GM21447 (cell line): Measurements from ENCODE around the gene ENPP7.

ENCODE experiments used
- ATAC-seq: cut with Tn5 transposase; IDR thresholded peaks from one replicate; pipeline ENCODE4 v1.9.1; 2021; ENCODE audit not compliant: unreplicated experiment

The ENPP7 gene, protein sequence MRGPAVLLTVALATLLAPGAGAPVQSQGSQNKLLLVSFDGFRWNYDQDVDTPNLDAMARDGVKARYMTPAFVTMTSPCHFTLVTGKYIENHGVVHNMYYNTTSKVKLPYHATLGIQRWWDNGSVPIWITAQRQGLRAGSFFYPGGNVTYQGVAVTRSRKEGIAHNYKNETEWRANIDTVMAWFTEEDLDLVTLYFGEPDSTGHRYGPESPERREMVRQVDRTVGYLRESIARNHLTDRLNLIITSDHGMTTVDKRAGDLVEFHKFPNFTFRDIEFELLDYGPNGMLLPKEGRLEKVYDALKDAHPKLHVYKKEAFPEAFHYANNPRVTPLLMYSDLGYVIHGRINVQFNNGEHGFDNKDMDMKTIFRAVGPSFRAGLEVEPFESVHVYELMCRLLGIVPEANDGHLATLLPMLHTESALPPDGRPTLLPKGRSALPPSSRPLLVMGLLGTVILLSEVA

DNA sequence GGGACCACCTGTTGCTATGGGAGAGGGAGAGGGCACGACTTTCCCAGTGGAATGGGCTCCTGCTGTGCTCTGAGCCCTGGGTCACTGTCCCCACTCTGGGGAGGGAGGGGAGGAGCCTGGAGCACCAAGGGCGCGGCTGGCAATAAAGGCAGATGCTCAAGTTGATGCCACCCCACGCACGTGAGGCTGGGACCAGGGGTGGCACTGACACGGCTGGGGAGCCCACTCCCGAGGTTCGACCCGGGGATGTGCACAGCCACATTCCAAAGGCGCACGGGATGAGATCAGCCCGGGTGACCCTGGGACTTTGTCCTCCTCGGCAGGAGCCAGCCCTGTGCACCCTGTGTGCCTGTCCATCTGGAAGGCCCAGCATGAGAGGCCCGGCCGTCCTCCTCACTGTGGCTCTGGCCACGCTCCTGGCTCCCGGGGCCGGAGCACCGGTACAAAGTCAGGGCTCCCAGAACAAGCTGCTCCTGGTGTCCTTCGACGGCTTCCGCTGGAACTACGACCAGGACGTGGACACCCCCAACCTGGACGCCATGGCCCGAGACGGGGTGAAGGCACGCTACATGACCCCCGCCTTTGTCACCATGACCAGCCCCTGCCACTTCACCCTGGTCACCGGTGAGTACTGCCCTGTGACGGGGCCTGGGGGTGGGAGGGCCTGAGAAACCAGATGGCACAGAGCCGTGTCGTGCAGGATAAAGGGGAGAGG is at the start of gene ENPP7:
Gene ENPP7 (plus strand): TSS at position 175 of the 715 bp plus-strand sequence. CDS start 197 bp downstream, at position 372.
- ATAC-seq: no peak

DNA sequence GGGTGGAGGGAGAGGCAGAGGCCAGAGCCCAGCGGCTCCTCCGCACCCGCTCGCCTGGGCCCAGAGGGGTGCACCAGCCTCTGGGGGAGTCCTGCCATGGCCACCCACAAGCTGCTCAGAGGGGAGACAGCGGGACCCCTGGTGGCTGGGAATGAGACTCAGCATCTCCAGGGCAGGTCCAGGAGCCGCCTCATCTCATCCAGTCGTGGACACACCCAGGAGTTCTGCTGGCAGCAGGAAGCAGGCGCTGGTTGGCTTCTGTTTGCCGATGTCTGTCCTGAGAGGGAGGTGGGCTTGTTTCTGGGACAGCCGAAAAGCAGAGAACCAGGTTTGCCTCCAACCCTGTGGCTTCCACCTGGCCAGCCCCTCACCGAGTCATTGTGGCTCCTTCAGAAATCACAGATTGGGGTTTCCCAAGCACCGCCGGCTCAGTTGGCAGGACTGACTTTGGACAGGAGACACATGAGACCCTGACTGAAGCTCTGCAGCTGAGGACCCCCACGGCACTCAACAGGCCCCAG is 49.6 kb upstream of the ENPP7 start:
- no peak for ATAC-seq

DNA sequence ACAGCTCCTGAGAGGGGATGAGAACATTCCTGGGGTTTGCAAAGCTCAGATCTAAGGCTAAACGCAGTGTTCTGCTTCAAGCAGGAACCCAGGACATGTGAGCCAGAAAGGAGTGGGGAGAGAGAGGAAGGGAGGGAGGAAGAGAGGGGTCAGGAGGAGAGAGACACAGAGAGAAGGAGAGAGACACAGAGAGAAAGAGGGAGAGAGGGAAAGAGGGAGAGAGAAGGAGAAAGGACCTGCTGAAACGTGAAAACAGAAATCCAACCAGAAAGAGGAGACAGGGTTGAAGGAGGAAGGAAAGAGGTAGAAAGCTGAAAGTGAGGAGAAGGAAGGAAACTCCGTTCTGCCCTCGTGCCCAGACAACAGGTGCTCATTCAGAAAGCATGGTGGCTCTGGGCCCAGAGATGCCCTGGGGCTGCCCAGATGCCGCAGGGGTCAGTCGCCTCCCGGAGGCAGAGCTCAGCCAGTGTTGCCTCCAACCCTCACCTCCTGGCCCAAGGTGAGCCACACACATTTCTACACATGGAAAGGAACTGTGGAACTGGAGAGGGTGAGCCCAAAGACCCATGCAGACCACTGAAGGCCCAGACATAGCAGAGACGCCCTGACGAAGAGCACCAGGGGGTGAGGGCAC is 49.0 kb upstream of the ENPP7 start:
- no peak for ATAC-seq

DNA sequence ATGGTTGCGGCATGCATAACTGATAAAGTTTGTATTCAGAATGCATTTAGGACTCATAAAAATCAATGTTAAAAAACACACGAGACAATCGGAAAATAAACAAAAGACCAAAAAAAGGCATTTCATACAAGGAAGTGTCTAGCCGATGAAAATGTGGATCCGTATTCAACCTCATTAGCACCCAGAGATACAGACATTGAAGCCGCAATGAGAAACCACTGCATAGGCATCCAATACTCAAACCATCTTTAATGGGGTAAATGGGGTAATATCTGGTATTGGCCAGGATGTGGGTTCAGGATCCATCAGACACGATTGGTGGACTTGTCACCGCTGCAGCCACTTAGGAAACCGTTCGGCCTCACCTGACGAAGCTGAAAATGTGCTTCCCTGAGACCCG is 47.4 kb upstream of the ENPP7 start:
- ATAC-seq: no peak

DNA sequence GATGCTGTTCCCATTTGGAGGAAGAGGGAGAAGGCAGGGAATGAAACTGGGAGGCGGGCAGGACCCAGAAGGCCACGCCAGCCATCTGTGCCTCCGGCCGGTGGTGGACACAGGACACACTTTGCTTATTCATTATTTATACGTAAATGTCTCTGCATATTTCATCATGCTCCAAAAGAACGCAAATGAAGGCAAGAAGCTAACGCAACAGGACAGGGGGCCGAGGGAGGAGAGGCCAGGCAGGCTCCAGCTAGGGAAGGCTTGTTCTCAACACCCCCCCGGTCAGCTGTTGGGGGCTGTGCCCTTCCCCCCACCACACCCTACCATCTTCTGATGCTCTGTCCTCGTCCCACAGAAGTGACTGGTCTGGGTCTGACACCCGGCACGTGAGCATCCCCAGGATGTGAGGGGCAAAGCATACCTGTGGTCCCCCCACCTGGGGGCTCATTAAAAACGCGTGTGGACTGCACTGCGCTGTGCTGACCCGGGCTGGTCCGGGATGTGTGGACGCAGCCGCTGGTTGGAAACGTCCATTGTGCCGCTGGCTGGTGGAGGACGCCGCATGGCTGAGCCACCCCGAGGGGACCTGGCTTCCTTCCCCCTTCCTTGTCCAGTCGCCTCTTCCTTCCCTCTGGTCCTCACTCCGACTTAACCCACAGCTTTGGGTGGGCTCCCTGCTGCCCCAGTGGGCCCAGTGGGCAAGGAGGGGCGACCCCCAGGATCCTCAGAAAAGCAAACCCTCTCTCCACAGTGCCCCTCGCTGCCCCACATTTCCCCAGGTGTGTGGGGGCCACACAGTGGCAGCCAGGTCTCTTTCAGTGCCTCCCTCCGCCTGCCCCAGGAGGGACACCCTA is 46.4 kb upstream of the ENPP7 start:
- ATAC-seq: no peak

DNA sequence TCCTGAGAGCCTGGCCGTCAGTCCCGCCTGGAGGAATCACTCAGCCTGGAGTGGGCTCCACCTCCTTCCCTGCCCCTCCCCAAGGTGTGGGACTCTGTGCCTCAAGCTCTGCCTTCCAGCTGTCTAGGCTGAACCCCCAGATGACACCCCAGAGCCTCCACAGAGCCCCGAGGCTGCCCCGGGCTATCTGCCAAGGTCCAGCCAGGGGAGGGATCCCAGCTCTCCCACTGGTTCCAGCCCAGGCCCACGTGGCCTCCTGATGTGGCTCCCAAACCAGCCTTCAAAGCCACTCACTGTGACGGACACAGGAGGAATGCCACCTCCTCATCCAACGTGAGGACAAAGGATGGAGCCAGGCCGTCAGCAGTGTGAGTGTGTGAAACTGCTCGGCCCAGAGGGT is 45.6 kb upstream of the ENPP7 start:
- no peak for ATAC-seq

DNA sequence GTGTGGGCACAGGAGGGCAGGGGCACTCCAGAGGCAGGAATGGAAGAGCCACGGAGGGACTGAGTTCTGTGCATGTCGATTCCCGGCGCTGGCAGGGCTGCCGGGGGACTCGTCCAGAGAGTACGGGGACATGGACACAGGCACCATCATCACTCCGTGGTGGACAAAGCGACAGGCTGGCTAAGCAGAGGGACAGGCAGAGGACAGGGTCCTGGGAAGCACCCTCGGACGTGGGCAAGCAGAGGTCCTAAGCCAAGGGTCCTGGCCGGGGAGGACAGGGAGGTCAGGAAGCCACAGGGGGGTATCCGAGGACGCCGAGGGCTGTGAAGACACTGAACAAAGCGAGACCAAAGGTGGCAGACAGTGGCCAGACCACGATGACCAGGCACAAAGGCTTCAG is 44.3 kb upstream of the ENPP7 start:
- ATAC-seq: no peak

DNA sequence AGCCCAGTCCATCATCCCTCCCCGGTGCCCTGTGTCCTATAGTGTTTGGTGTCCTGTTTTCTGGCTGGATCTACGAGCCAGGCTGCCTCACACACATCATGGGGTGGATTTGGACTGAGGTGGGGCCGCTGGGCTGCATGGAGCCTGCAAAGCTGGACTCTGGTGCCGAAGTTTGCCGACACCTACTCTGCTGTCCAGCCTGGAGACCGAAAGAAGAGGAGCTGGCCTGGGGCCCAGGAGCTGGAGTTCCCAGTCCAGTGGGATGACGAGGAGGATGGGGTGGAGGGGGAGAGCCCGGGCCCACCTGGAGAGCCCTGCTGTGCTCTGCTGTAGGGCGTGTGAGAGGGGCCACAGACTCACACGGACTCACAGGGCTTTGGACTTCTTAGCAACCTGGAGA is 40.3 kb upstream of the ENPP7 start:
- no peak for ATAC-seq

DNA sequence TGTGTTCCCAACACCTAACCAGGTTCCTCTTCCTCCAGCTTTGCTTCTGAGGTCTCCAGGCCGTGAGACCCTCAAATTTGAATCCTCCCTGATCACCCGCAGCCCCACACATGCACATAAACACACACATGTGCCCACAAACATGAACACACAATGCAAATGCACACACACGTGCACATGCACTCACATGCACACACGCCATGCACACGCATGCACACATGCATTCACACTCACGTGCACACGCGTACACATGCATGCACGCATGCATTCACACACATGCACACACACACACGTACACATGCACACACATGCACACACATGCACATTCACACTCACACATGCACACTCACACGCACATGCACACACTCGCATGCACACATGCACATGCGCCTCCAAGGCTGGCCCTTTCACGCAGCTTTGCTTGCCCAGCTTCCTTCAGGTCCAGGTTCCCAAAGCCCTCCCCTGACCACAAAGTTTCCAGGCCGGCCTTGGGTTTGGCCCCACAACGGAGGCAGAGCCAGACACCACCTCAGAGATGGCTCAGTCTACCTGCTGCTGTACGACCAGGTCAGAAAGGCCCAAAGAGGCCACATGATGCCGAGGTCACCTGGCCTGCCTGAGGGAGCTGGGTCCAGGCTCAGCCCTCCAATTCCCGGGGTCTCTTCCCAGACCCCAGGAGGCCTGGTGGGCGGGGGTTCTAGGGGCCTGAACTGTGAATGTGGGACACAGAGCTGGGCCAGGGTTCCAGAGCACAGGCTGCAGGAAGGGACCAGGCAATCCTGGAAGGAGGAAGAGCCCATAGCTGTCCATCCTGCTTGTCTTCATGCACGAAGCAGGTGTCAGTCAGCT is 39.5 kb upstream of the ENPP7 start:
- ATAC-seq: no peak

DNA sequence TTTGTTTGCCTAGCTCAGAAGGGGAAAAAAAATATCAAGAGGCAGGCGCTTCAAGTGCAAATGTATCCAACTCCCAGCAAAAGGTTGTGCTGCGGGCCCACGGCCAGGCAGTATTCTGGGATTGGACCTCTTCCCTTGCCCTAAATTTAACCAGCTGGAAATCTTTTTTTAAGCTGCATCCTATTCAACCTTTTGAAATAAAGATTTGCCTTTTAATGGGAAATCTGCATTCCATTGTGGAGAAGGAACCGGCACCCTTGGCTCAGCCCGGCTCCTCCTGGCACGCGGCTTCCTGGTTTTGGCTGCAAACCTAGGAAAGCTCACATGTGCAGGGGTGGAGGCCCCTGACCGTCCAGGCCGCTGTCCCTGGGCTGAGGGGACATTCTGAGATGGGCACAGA is 38.8 kb upstream of the ENPP7 start:
- ATAC-seq: no peak

DNA sequence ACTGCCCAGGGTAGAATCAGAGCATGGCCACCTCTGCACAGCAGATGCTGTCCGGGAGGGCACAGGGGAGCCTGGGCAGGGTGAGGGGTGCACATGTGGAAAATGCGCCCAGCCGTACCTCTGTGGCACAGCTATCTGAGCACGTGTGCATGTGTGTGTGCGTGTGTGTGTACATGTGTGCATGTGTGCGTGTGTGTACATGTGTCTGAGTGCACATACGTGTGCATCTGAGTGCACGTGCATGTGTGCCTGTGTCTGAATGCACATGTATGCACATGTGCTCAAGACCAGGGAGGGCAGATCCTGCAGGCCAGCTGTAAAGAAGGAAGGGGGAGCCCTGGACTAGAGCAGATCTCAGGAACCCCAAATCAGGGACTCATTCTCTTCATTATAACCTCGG is 37.3 kb upstream of the ENPP7 start:
- no peak for ATAC-seq

DNA sequence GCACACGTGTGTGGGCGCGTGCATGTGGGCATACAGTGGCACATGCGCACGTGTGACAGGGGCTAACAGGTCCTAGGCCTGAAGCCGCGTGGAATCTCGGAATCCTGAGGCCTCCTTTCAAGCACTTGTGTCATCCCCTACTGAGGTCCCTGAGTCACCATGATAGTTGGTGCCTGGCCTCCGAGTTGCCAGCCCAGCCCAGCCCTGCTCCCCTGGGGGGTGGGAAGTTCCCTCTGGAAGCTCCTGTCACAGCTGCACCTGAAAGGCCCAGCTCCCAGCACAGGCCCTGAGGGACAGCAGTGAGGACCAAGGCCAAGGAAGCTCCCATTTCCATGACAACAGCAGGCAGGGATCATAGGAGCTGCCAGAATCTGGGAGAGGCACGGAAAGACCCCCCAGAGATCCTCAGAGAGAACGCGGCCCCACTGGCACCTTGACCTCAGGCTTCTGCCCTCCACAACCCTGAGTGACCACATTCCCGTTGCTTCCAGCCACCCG is 35.4 kb upstream of the ENPP7 start:
- no peak for ATAC-seq

DNA sequence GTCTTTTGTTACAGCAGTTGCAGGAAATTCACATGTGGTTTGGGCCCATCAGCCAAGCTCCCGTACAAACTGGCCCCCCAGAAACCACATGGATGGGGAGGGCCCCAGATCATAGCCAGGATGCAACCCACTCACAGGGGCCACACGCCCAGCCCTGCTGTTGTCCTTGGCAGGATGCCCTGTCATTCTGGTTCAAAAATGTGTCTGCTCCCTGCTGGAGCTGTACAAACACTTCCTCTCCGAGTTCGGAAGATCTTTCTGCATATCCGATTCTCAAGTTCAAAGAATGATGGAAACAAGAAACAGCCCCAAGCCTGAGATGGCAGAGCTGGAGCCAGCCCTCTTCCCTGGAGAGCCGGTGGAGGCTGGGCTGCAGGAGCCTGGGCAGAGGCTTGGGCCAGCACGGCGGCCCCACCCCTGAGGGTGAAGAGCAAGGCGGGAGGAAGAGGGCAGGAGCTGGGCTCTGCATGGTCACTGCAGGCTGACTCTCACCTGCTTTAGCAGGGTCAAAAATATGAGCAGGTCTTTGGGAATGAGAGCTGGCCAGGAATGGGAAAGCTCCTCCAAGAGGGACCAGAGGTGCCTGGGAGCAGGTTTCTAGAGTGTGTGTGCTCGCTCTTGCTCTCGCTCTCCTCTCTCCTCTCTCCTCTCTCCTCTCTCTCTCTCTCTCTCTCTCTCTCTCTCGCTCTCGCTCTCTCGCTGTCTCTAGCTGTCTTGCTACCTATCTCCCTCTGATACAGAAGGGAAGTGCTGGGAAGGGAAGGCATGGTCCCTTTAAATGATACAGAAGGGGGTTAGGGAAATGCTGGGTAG is 34.7 kb upstream of the ENPP7 start:
- no peak for ATAC-seq

DNA sequence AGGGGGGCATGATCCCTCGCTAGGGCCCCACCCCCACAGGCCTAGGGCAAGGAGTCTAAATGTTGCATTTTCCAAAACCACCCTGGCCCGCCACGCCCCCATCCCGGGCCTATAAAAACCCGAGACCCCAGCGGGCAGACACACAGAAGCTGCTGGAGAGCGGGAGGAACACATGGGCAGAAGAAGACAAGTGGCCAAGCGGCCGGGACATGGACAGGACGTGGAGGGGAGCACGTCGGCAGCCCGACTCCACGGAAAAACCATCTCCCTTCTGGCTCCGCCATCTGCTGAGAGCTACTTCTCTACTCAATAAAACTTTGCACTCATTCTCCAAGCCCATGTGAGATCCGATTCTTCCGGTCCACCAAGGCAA is 34.1 kb upstream of the ENPP7 start:
- ATAC-seq: no peak

DNA sequence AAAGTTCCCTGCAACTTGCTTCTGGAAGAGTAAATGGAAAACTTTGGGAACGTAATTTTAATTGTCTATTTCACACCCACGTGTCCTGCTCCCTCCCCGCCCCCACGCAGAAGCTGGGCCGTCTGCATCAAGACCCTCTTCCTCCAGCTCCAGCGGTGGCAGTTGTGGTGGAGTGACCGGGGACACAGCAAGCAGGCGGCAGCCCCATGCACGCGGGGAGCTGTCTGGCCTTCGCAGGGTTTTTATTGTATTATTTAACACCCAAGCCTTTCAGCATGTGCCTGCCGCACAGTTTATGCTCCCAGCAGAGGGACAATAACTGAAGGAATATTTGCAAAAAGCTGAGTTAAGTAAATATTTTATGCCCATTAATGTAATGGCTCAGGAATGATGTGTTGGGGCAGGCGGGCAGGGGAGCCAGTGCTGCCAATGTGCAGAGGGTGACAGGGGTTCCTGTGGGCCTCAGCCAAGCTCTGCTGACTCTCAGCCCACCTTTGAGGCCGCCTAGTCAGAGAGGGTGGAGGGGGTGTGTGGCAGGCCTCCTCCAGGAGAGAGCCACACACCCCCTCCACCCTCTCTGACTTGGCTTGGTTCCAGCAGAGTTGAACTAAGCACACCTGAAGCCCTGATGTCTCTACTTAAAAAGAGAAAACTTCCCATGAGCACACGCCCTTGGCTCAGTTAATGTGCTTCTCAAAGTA is 32.4 kb upstream of the ENPP7 start:
- ATAC-seq: no peak

DNA sequence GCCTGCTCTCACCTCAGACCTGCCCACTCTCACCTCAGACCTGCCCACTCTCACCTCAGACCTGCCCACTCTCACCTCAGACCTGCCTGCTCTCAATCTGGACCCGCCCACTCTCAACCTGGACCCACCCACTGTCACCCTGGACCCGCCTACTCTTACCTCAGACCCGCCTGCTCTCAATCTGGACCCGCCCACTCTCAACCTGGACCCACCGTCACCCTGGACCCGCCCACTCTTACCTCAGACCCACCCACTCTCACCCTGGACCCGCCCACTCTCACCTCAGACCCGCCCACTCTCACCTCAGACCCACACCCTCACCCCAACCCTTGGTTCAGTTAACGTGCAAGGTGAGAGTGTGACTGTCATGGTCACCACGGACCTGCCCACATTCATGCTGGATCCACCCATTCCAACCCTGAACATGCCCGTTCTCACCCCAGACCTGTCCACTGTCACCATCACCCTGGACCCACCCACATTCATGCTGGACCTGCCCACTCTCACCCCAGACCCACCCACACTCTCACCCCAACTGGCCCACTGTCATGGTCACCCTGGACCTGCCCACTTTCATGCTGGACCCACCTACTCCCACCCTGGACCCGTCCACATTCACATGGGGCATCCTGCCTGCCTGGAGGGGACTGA is 31.2 kb upstream of the ENPP7 start:
- no peak for ATAC-seq

DNA sequence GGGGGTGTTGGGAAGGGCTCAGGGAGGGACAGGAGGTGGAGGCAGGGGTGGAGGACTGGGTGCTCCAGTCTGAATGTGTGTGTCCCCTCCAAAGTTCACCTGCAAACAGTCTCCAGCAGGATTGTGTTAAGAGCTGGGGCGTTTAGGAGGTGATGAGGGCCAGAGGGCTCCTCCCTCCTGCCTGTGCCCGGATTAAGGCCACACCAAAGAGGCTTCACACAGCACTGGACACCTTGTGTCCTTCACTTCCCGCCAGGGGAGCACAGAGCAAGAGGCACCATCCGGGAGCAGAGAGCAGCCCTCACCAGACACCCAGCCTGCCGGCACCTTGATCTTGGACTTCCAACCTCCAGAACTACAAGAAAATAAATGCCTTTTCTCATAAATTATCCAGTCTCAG is 30.2 kb upstream of the ENPP7 start:
- ATAC-seq: no peak

DNA sequence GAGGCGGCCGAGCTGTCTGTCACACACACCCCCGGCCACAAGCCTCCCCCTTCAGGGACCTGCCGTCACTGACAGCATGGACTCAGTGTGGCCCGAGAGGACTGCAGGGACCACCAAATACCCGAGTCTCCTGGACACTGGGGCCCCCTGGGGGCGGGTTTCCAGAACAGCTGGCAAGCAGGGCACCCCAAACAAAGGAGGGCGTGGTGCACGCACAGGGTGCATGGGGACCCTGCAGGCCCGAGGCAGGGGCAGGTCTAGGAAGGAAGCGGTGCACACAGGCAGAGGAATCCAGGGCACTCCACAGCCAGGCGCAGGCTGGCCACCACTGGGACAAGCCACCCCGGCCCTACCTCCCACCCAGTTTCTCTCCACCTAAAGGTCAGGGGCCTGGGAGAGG is 28.7 kb upstream of the ENPP7 start:
- no peak for ATAC-seq
